DND-41 (cell line): Measurements from ENCODE around the gene BAIAP2L2.
"Not testable (repeated sequence)": the region's sequence is repeated elsewhere in the genome, so short reads cannot be mapped to it uniquely, and the experiment has no call there.

Source experiments
- ATAC-seq: fragments of 200-7000 bp; cut with Tn5 transposase; 3 replicates; pipeline ENCODE4 v1.9.1; 2021; ENCODE audit warnings: low read depth; ENCODE audit not compliant: insufficient read depth
- DNase-seq: peaks from one replicate; pipeline ENCODE4 v3.0.0-alpha.2; 2020
- H2AFZ ChIP-seq: 2 replicates; pipeline ENCODE4 v1.6.0; 2012; ENCODE audit warnings: low read depth, low read length
- H3K27ac ChIP-seq: 2 replicates; pipeline ENCODE4 v1.5.1; 2012; ENCODE audit warnings: low read length, inconsistent platforms
- H3K27me3 ChIP-seq: fragments of 200-600 bp; sonication (generic); 2 replicates; pipeline ENCODE4 v1.6.0; 2012; ENCODE audit warnings: low read length, mild to moderate bottlenecking, inconsistent platforms; ENCODE audit not compliant: insufficient read depth, poor library complexity
- H3K36me3 ChIP-seq: 2 replicates; pipeline ENCODE4 v1.5.1; 2012; ENCODE audit warnings: low read length, inconsistent platforms; ENCODE audit not compliant: insufficient read depth
- H3K4me1 ChIP-seq: 2 replicates; pipeline ENCODE4 v1.5.1; 2012; ENCODE audit warnings: mild to moderate bottlenecking, low read length; ENCODE audit not compliant: insufficient read depth
- H3K4me2 ChIP-seq: 2 replicates; pipeline ENCODE4 v1.6.0; 2012; ENCODE audit warnings: mild to moderate bottlenecking, moderate library complexity, low read length, inconsistent platforms; ENCODE audit not compliant: insufficient read depth
- H3K4me3 ChIP-seq, 2 experiments: fragments of 200-600 bp in 1 of 2; shearing (Covaris generic) in 1 of 2; 2 replicates each; pipeline ENCODE4 v1.5.1; 2012 to 2016; ENCODE audit warnings: inconsistent platforms in 2 of 2, low read length in 2 of 2, mild to moderate bottlenecking in 2 of 2, low read depth in 1 of 2, moderate library complexity in 1 of 2
- H3K79me2 ChIP-seq: 2 replicates; pipeline ENCODE4 v1.6.0; 2012; ENCODE audit warnings: low read length, inconsistent platforms; ENCODE audit not compliant: insufficient read depth
- H3K9ac ChIP-seq: 2 replicates; pipeline ENCODE4 v1.6.0; 2012; ENCODE audit warnings: low read depth, mild to moderate bottlenecking, inconsistent platforms, low read length, moderate library complexity
- H3K9me3 ChIP-seq: 2 replicates; pipeline ENCODE4 v1.5.1; 2012; ENCODE audit warnings: low read length, moderate library complexity, mild to moderate bottlenecking, inconsistent platforms; ENCODE audit not compliant: insufficient read depth, severe bottlenecking
- H4K20me1 ChIP-seq: 2 replicates; pipeline ENCODE4 v1.6.0; 2012; ENCODE audit warnings: low read length; ENCODE audit not compliant: insufficient read depth
- EZH2 ChIP-seq: IDR thresholded peaks from 3 replicates; pipeline ENCODE4 v1.6.1; 2012; ENCODE audit warnings: borderline replicate concordance, low read depth, mild to moderate bottlenecking, moderate library complexity, low read length, inconsistent platforms; ENCODE audit not compliant: severe bottlenecking
- TF ChIP-seq, protein P1 (sequence below): IDR thresholded peaks from 2 replicates; pipeline ENCODE4 v1.5.1; 2012; ENCODE audit warnings: borderline replicate concordance, low read length, moderate library complexity, mild to moderate bottlenecking; ENCODE audit not compliant: poor library complexity, severe bottlenecking; ENCODE audit errors: extremely low read depth

The BAIAP2L2 gene

DNA sequence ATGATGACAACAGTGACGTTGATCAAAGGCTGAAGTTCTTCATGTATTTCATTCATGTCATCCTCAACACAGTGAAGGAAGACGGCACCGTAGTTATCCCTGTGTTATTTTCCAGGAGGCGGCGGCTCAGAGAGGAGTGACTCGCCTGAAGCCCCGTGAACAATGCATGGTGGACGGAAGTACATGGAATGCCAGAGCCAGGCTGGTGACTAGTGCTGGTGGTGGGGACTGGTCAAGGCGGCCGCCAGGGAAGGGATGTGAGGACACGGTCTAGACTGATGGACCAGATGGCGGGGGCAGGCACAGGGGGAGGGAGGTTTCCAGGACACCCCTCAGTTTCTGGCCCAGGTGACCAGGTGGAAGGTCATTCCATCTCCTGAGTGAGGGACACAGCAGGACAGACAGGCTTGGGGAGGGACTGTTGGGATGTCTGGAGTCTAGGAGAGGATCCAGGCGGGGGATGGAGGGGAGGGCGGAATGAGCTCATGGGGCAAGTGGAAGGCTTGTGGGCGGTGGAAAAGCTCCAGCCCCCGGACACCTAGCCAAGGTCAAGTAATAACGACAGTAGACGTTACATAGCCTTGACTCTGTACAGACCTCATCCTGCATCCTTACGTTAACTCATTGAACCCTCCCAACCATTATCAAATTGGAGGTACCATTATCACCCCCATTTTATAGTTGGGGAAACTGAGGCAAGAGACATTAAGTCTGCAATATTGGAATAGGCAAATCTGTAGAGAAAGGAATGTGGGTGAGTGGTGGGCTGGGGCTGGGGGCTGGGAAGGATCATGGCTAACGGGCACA is 69.3 kb downstream of the BAIAP2L2 start:
- Histone ChIP-seq H3K27me3 (no peaks in the 10 kb centered on the region), H3K4me2 (no peak overlapping the region), H2AFZ (no peak overlapping the region), H3K79me2 (no peaks in the 10 kb centered on the region), H3K9me3 (no peaks in the 10 kb centered on the region), H3K36me3 (no peaks in the 10 kb centered on the region), H3K27ac (no peak overlapping the region), H3K4me1 (no peaks in the 10 kb centered on the region), H3K9ac (no peak overlapping the region), H4K20me1 (no peaks in the 10 kb centered on the region), H3K4me3 (no peak overlapping the region)
- ATAC-seq (no peak), DNase-seq (no peak)
- TF ChIP-seq, protein P1, sequence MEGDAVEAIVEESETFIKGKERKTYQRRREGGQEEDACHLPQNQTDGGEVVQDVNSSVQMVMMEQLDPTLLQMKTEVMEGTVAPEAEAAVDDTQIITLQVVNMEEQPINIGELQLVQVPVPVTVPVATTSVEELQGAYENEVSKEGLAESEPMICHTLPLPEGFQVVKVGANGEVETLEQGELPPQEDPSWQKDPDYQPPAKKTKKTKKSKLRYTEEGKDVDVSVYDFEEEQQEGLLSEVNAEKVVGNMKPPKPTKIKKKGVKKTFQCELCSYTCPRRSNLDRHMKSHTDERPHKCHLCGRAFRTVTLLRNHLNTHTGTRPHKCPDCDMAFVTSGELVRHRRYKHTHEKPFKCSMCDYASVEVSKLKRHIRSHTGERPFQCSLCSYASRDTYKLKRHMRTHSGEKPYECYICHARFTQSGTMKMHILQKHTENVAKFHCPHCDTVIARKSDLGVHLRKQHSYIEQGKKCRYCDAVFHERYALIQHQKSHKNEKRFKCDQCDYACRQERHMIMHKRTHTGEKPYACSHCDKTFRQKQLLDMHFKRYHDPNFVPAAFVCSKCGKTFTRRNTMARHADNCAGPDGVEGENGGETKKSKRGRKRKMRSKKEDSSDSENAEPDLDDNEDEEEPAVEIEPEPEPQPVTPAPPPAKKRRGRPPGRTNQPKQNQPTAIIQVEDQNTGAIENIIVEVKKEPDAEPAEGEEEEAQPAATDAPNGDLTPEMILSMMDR = no peak
- TF ChIP-seq EZH2 = no peak

DNA sequence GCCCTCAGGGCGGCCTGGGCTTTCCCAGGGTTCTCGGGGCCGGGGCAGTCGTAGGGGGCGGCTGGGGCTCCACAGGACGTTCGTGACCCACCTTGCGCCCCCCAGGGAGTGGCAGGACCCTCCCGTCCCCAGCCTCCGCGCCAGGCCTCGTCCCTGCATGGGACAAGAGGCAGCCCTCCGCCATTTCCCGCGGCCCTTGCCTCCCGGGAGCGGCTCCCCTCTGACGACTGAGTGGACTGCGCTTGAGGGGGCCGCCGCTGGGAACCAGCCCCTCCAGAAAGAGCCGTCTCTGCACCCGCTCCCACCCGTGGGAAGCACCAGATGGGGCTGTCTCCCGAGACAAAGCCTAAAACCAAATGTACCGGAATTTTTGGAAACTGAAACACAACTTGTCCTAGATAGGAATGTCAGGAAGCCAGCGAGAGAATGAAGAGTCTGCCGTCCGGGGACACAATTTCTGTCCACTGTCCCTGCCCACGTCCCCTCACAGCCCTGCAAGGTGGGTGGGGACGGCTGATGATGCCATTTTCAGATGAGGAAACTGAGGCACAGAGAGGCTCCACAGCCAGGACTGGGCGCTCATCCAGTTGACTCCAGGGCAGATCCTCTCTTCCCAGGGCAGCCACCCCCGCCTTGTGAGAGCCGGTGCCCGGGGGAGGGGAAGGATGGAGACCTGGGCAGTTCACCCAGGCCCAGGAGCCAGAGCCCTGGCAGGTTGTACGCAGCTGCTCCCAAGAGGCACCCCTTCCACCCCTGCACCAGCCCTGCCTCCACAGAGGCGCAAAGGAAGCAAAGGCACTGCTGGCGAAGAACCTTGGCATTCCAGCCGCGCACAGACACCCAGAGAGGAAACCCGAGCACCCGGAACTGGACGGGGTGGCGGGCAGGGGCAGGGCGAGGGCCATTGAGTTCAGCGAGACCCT is 71.3 kb downstream of the BAIAP2L2 start:
- ATAC-seq = no peak

DNA sequence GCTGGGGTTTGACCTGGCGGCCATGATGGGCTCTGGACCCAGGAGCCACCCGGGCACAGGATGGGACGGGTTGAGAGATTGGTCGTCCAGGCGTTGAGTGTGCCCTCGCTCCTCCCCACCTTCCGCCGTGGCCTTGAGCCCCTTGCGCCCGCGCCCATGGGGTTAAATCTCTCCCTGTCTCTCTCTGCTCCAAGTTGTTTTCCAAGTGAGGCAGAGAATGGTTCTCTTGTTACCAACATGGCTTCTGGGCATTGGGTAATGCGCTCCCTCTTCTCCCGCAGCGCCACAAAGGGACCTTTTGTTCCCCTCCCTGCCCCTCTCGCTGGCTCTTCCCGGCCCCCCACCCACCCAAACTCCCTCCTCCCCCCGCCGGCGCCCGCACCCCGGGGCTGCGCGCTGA is 72.1 kb downstream of the BAIAP2L2 start:
- H3K9me3 ChIP-seq = no peaks in the 10 kb centered on the region
- H2AFZ ChIP-seq = no peak overlapping the region
- DNase-seq = no peak
- no peaks in the 10 kb centered on the region for H3K4me1 ChIP-seq
- no peak overlapping the region for H3K9ac ChIP-seq
- no peak overlapping the region for H3K4me2 ChIP-seq
- H3K36me3 ChIP-seq = no peaks in the 10 kb centered on the region
- no peak for ATAC-seq
- no peak overlapping the region for H3K27ac ChIP-seq
- H4K20me1 ChIP-seq = no peaks in the 10 kb centered on the region
- no peaks in the 10 kb centered on the region for H3K27me3 ChIP-seq
- TF ChIP-seq, protein P1 = no peak
- TF ChIP-seq EZH2 = no peak
- H3K79me2 ChIP-seq = no peaks in the 10 kb centered on the region
- H3K4me3 ChIP-seq = no peak overlapping the region

More for the DNA sequence above, 71.3 kb downstream of the BAIAP2L2 start:
- no peak overlapping the region for H3K27ac ChIP-seq
- no peak overlapping the region for H3K4me2 ChIP-seq
- H3K79me2 ChIP-seq = no peaks in the 10 kb centered on the region
- no peak overlapping the region for H2AFZ ChIP-seq
- TF ChIP-seq, protein P1 = no peak
- no peak for TF ChIP-seq EZH2
- no peak overlapping the region for H3K4me3 ChIP-seq
- DNase-seq = no peak
- no peaks in the 10 kb centered on the region for H3K4me1 ChIP-seq
- no peak overlapping the region for H3K9ac ChIP-seq
- no peaks in the 10 kb centered on the region for H4K20me1 ChIP-seq
- H3K27me3 ChIP-seq = no peaks in the 10 kb centered on the region
- H3K9me3 ChIP-seq = no peaks in the 10 kb centered on the region
- H3K36me3 ChIP-seq = no peaks in the 10 kb centered on the region

DNA sequence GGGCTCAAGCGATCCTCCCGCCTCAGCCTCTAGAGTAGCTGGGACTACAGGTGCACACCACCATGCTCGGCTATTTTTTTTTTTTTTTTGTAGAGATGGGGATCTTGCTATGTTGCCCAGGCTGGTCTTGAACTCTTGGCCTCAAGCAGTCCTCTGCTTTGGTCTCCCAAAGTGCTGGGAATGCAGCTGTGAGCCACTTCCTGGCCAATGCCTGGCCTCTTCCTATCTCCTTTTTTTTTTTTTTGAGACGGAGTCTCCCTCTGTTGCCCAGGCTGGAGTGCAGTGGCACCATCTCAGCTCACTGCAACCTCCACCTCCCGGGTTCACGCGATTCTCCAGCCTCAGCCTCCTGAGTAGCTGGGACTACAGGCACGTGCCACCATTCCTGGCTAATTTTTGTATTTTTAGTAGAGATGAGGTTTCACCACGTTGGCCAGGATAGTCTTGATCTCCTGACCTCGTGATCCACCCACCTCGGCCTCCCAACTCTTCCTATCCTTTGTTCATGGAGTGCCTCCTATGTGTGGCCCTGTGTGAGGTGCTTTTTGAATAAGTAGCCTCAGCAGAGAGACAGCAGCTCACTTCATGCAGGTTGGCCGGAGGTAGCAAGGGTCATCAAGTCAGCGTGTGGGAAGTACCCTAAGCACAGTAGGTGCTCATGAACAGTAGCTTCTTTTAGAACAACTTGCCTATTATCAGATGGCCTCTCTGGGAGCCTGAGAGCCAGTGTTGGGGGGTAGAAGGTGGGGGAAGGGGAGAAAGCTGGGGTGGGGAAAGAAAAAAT is 72.9 kb downstream of the BAIAP2L2 start:
- DNase-seq, H3K4me2 ChIP-seq, H3K9ac ChIP-seq, H3K36me3 ChIP-seq, H3K27ac ChIP-seq, H3K27me3 ChIP-seq, H3K9me3 ChIP-seq, H3K4me3 ChIP-seq, H4K20me1 ChIP-seq, ATAC-seq, H3K79me2 ChIP-seq, H2AFZ ChIP-seq, H3K4me1 ChIP-seq: not testable (repeated sequence)
